ENCODE measurements around the gene ZNF189. TPM values are rescaled to one million over a fixed set of nuclear protein-coding genes. Genes with fewer than 3 reads are reported as not detected.
A peak's percentile ranks its signal among the peaks of the same experiment; 100 is the strongest.

Gene ZNF189
- total RNA-seq, 1 donor from 2014 or later, result 30.1 TPM

- TF ChIP-seq CTCF (IDR thresholded peaks at IDR 0.05; ENCODE audit: partially characterized antibody, unreplicated experiment), result peak; percentile 60
- peak overlapping the region; percentile 9 for H3K27ac Mint-ChIP-seq (ENCODE audit: unreplicated experiment)
These were observed 10.7 kb upstream of the ZNF189 start for GRCh38 chr9:101387871-101388506.

GRCh38 chr9:101388507-101388993 is 10.1 kb upstream of the ZNF189 start:
- Mint-ChIP-seq H3K4me3 (ENCODE audit: unreplicated experiment) (no peak overlapping the region), H3K9me3 (ENCODE audit: unreplicated experiment) (peaks cover 2% of the 10 kb centered on the region), H3K4me1 (ENCODE audit: low read depth, unreplicated experiment) (peaks cover 5% of the 10 kb centered on the region), H3K36me3 (ENCODE audit: unreplicated experiment) (peaks cover 19% of the 10 kb centered on the region), H3K27me3 (ENCODE audit: unreplicated experiment) (no peaks in the 10 kb centered on the region), H3K27ac (ENCODE audit: unreplicated experiment) (no peak overlapping the region)
- no peak for DNase-seq
- TF ChIP-seq CTCF (IDR thresholded peaks at IDR 0.05; ENCODE audit: partially characterized antibody, unreplicated experiment), result no peak

More at GRCh38 chr9:101387871-101388506, 10.7 kb upstream of the ZNF189 start:
- H3K9me3 Mint-ChIP-seq (ENCODE audit: unreplicated experiment), result peaks cover 2% of the 10 kb centered on the region
- no peak for DNase-seq
- peaks cover 16% of the 10 kb centered on the region for H3K36me3 Mint-ChIP-seq (ENCODE audit: unreplicated experiment)
- no peak overlapping the region for H3K4me3 Mint-ChIP-seq (ENCODE audit: unreplicated experiment)
- H3K4me1 Mint-ChIP-seq (ENCODE audit: low read depth, unreplicated experiment), result peaks cover 5% of the 10 kb centered on the region
- H3K27me3 Mint-ChIP-seq (ENCODE audit: unreplicated experiment), result no peaks in the 10 kb centered on the region

GRCh38 chr9:101393135-101393534 is 5.5 kb upstream of the ZNF189 start:
- no peak overlapping the region for H3K27ac Mint-ChIP-seq (ENCODE audit: unreplicated experiment)
- H3K9me3 Mint-ChIP-seq (ENCODE audit: unreplicated experiment), result peaks cover 3% of the 10 kb centered on the region
- no peaks in the 10 kb centered on the region for H3K27me3 Mint-ChIP-seq (ENCODE audit: unreplicated experiment)
- H3K36me3 Mint-ChIP-seq (ENCODE audit: unreplicated experiment), result peaks cover 35% of the 10 kb centered on the region
- H3K4me3 Mint-ChIP-seq (ENCODE audit: unreplicated experiment), result no peak overlapping the region
- TF ChIP-seq CTCF (IDR thresholded peaks at IDR 0.05; ENCODE audit: partially characterized antibody, unreplicated experiment), result no peak
- H3K4me1 Mint-ChIP-seq (ENCODE audit: low read depth, unreplicated experiment), result peaks cover 2% of the 10 kb centered on the region
- no peak for DNase-seq

GRCh38 chr9:101394687-101395086 is 4.0 kb upstream of the ZNF189 start:
- H3K4me1 Mint-ChIP-seq (ENCODE audit: low read depth, unreplicated experiment), result no peaks in the 10 kb centered on the region
- H3K4me3 Mint-ChIP-seq (ENCODE audit: unreplicated experiment), result no peak overlapping the region
- no peak overlapping the region for H3K27ac Mint-ChIP-seq (ENCODE audit: unreplicated experiment)
- no peak for TF ChIP-seq CTCF (IDR thresholded peaks at IDR 0.05; ENCODE audit: partially characterized antibody, unreplicated experiment)
- peaks cover 6% of the 10 kb centered on the region for H3K27me3 Mint-ChIP-seq (ENCODE audit: unreplicated experiment)
- no peak for DNase-seq
- H3K9me3 Mint-ChIP-seq (ENCODE audit: unreplicated experiment), result peaks cover 9% of the 10 kb centered on the region
- peaks cover 35% of the 10 kb centered on the region for H3K36me3 Mint-ChIP-seq (ENCODE audit: unreplicated experiment)

GRCh38 chr9:101397746-101398067 is 944 bp upstream of the ZNF189 start:
- no peak for TF ChIP-seq CTCF (IDR thresholded peaks at IDR 0.05; ENCODE audit: partially characterized antibody, unreplicated experiment)
- DNase-seq, result no peak
- Mint-ChIP-seq H3K36me3 (ENCODE audit: unreplicated experiment) (peaks cover 41% of the 10 kb centered on the region), H3K9me3 (ENCODE audit: unreplicated experiment) (peaks cover 13% of the 10 kb centered on the region), H3K27me3 (ENCODE audit: unreplicated experiment) (peaks cover 6% of the 10 kb centered on the region), H3K4me1 (ENCODE audit: low read depth, unreplicated experiment) (peaks cover 11% of the 10 kb centered on the region), H3K4me3 (ENCODE audit: unreplicated experiment) (peak overlapping the region; percentile 99), H3K27ac (ENCODE audit: unreplicated experiment) (peak overlapping the region; percentile 100)
